ENCODE measurements around the gene OLFML2B.

- TF ChIP-seq FOXM1 (IDR thresholded peaks at IDR 0.05; ENCODE audit: borderline replicate concordance) = no peak
- TF ChIP-seq BHLHE40 (IDR thresholded peaks at IDR 0.05; ENCODE audit: borderline replicate concordance) = no peak
- no peak for TF ChIP-seq SUZ12 (IDR thresholded peaks at IDR 0.05)
- TF ChIP-seq FOXK2 (IDR thresholded peaks at IDR 0.05) = no peak
- TF ChIP-seq HDGF (IDR thresholded peaks at IDR 0.05; ENCODE audit: borderline replicate concordance) = no peak
- TF ChIP-seq FOXA1 (IDR thresholded peaks at IDR 0.05) = no peak
- no peak for TF ChIP-seq ARNT (IDR thresholded peaks at IDR 0.05)
- TF ChIP-seq ELF4 (IDR thresholded peaks at IDR 0.05) = no peak
- no peak for TF ChIP-seq SP1 (IDR thresholded peaks at IDR 0.05)
- no peak for TF ChIP-seq PKNOX1 (IDR thresholded peaks at IDR 0.05)
- no peak for TF ChIP-seq CTBP1 (IDR thresholded peaks at IDR 0.05; ENCODE audit: borderline replicate concordance)
- TF ChIP-seq L3MBTL2 (conservative IDR thresholded peaks at IDR 0.05) = no peak
- no peak for TF ChIP-seq NFRKB (IDR thresholded peaks at IDR 0.05)
- TF ChIP-seq TARDBP (IDR thresholded peaks at IDR 0.05) = no peak
Measured at GRCh38 chr1:162040657-162041056, 17.0 kb upstream of the OLFML2B start.

Measured in HEK293T (cell line).